Mesendoderm (in vitro differentiated cells): Measurements from ENCODE around the gene MED13.
"Not testable (repeated sequence)": the region's sequence is repeated elsewhere in the genome, so short reads cannot be mapped to it uniquely, and the experiment has no call there.

Source experiments
- DNase-seq: peaks from one replicate; pipeline ENCODE4 v3.0.0; 2013
- H2AK5ac ChIP-seq: 2 replicates; pipeline ENCODE4 v1.6.1; 2013; ENCODE audit warnings: low read length, inconsistent platforms
- H2BK120ac ChIP-seq: 2 replicates; pipeline ENCODE4 v1.6.1; 2013; ENCODE audit warnings: low read depth, mild to moderate bottlenecking, low read length, moderate library complexity, mixed read lengths
- H2BK15ac ChIP-seq: replicated peaks from 2 replicates; pipeline ENCODE4 v1.6.1; 2013; ENCODE audit warnings: low read depth, mild to moderate bottlenecking, moderate library complexity
- H2BK5ac ChIP-seq: 2 replicates; pipeline ENCODE4 v1.6.1; 2013; ENCODE audit warnings: low read length, inconsistent platforms
- H3K18ac ChIP-seq: 2 replicates; pipeline ENCODE4 v1.6.1; 2013; ENCODE audit warnings: mild to moderate bottlenecking, low read length, mixed read lengths
- H3K23ac ChIP-seq: one replicate; pipeline ENCODE4 v1.6.1; 2013; ENCODE audit warnings: low read length
- H3K27ac ChIP-seq: 2 replicates; pipeline ENCODE4 v1.5.1; 2013; ENCODE audit warnings: low read depth, mild to moderate bottlenecking, inconsistent platforms, low read length, moderate library complexity
- H3K27me3 ChIP-seq: 2 replicates; pipeline ENCODE4 v1.6.1; 2013; ENCODE audit warnings: low read length, control low read depth, mild to moderate bottlenecking, inconsistent platforms; ENCODE audit not compliant: insufficient read depth, poor library complexity
- H3K36me3 ChIP-seq: 2 replicates; pipeline ENCODE4 v1.6.1; 2013; ENCODE audit warnings: low read length, inconsistent platforms; ENCODE audit not compliant: control insufficient read depth, insufficient read depth
- H3K4ac ChIP-seq: one replicate; pipeline ENCODE4 v1.6.1; 2013; ENCODE audit warnings: low read depth, mild to moderate bottlenecking, low read length, moderate library complexity
- H3K4me1 ChIP-seq: 2 replicates; pipeline ENCODE4 v1.6.1; 2013; ENCODE audit warnings: low read depth, low read length, inconsistent platforms; ENCODE audit not compliant: control insufficient read depth
- H3K4me2 ChIP-seq: 2 replicates; pipeline ENCODE4 v1.6.1; 2013; ENCODE audit warnings: low read length
- H3K4me3 ChIP-seq: 2 replicates; pipeline ENCODE4 v1.5.1; 2013; ENCODE audit warnings: mild to moderate bottlenecking, low read length
- H3K56ac ChIP-seq: one replicate; pipeline ENCODE4 v1.6.1; 2013; ENCODE audit warnings: low read length
- H3K79me1 ChIP-seq: 2 replicates; pipeline ENCODE4 v1.6.1; 2013; ENCODE audit warnings: low read length, inconsistent platforms
- H3K79me2 ChIP-seq: 2 replicates; pipeline ENCODE4 v1.6.1; 2013; ENCODE audit warnings: mild to moderate bottlenecking, low read length; ENCODE audit not compliant: control insufficient read depth, insufficient read depth
- H3K9ac ChIP-seq: 2 replicates; pipeline ENCODE4 v1.6.1; 2013; ENCODE audit warnings: low read length, inconsistent platforms
- H4K5ac ChIP-seq: one replicate; pipeline ENCODE4 v1.6.1; 2013; ENCODE audit warnings: low read length
- H4K8ac ChIP-seq: one replicate; pipeline ENCODE4 v1.6.1; 2013; ENCODE audit warnings: low read depth, mild to moderate bottlenecking, control low read depth, low read length, moderate library complexity
- WGBS: extraction: QIAGEN DNeasy Blood & Tissue Kit; methylation state at CpG from one replicate; pipeline ENCODE4 v1.1.7; 2013; ENCODE audit warnings: low lambda C conversion rate, missing lambda C conversion rate; ENCODE audit not compliant: insufficient coverage; ENCODE audit errors: extremely low coverage; 5-methylcytosine and 5-hydroxymethylcytosine counted together

The MED13 gene

GRCh38 chr17:62017496-62017895 lies 47.6 kb downstream of the MED13 start:
- Histone ChIP-seq H3K56ac (no peak overlapping the region), H3K27me3 (no peaks in the 10 kb centered on the region), H3K79me2 (no peaks in the 10 kb centered on the region), H3K18ac (no peak overlapping the region), H3K4me2 (no peak overlapping the region), H2AK5ac (no peak overlapping the region), H3K36me3 (no peaks in the 10 kb centered on the region), H4K8ac (no peak overlapping the region), H3K79me1 (no peaks in the 10 kb centered on the region), H2BK120ac (no peak overlapping the region), H4K5ac (no peak overlapping the region), H3K9ac (no peak overlapping the region), H3K4ac (no peak overlapping the region), H3K23ac (no peak overlapping the region), H2BK15ac (no peak overlapping the region), H3K27ac (no peak overlapping the region), H2BK5ac (no peak overlapping the region), H3K4me3 (no peak overlapping the region), H3K4me1 (no peaks in the 10 kb centered on the region)
- DNase-seq, result no peak
- no CpG with 5 or more reads among the region's 1 CpG for WGBS

GRCh38 chr17:62014526-62014925 lies 50.6 kb downstream of the MED13 start:
- no peak overlapping the region for H4K5ac ChIP-seq
- H3K9ac ChIP-seq, result no peak overlapping the region
- no peak overlapping the region for H3K4me2 ChIP-seq
- H3K4me1 ChIP-seq, result no peaks in the 10 kb centered on the region
- H2BK120ac ChIP-seq, result no peak overlapping the region
- H3K27ac ChIP-seq, result no peak overlapping the region
- no peaks in the 10 kb centered on the region for H3K79me2 ChIP-seq
- H3K79me1 ChIP-seq, result peaks cover 3% of the 10 kb centered on the region
- H2BK15ac ChIP-seq, result no peak overlapping the region
- no peak overlapping the region for H2AK5ac ChIP-seq
- no CpG with 5 or more reads among the region's 1 CpG for WGBS
- no peak overlapping the region for H2BK5ac ChIP-seq
- no peak overlapping the region for H3K56ac ChIP-seq
- no peak overlapping the region for H3K23ac ChIP-seq
- no peak overlapping the region for H4K8ac ChIP-seq
- no peak overlapping the region for H3K4ac ChIP-seq
- H3K4me3 ChIP-seq, result no peak overlapping the region
- DNase-seq, result no peak
- H3K18ac ChIP-seq, result no peak overlapping the region
- peaks cover 6% of the 10 kb centered on the region for H3K36me3 ChIP-seq
- H3K27me3 ChIP-seq, result no peaks in the 10 kb centered on the region

DNA sequence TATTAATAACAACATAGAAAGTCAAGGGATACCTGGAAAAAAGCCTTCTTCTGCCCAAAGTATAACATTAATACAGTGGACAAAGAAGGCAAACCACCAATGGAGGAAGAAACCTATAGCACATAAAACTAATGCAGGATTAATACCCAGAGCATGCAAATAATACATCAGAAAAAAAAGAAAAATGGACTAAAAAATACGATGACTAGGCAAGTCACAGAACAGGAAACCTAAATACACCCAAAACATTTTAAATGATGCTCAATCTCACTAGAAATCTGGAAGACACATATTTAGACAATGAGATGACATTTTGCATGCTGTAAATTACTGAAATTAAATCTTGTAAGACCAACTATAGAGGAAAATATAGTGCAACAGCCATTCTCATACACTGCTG lies 55.9 kb downstream of the MED13 start:
- Histone ChIP-seq H3K9ac (no peak overlapping the region), H3K4me3 (no peak overlapping the region), H3K4me2 (no peak overlapping the region), H2BK120ac (no peak overlapping the region), H3K4ac (no peak overlapping the region), H3K36me3 (peaks cover 6% of the 10 kb centered on the region), H2BK15ac (no peak overlapping the region), H3K79me2 (peaks cover 4% of the 10 kb centered on the region), H3K56ac (no peak overlapping the region), H2BK5ac (no peak overlapping the region), H4K5ac (no peak overlapping the region), H2AK5ac (no peak overlapping the region), H3K79me1 (peaks cover 6% of the 10 kb centered on the region), H4K8ac (no peak overlapping the region), H3K4me1 (no peaks in the 10 kb centered on the region), H3K23ac (no peak overlapping the region), H3K18ac (no peak overlapping the region), H3K27me3 (no peaks in the 10 kb centered on the region), H3K27ac (no peak overlapping the region)
- WGBS, result no CpG with 5 or more reads among the region's 1 CpG
- no peak for DNase-seq

DNA sequence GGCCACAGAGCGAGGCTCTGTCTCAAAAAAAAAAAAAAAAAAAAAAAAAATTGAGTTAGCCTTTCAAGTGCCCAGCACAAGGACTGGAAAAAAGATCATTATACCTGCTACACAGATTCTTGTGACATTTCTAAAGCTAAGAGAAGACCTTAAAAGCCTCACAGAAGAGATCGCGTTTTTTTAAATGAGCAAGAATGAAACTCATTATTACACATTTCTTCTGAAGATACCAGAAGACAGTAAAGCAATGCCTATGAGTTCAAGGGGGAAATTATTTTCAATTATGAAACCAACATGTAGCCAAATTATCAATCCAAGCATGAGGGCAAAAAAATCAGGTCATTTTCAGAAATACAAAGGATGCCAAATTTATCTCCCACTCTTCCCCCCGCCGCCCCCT lies 56.8 kb downstream of the MED13 start:
- Histone ChIP-seq H2BK120ac (no peak overlapping the region), H3K79me1 (peaks cover 6% of the 10 kb centered on the region), H3K79me2 (peaks cover 4% of the 10 kb centered on the region), H3K56ac (no peak overlapping the region), H3K4me1 (no peaks in the 10 kb centered on the region), H2AK5ac (no peak overlapping the region), H3K18ac (no peak overlapping the region), H3K27me3 (no peaks in the 10 kb centered on the region), H3K9ac (no peak overlapping the region), H2BK15ac (no peak overlapping the region), H4K5ac (no peak overlapping the region), H3K36me3 (peaks cover 6% of the 10 kb centered on the region), H3K4ac (no peak overlapping the region), H4K8ac (no peak overlapping the region), H3K4me2 (no peak overlapping the region), H2BK5ac (no peak overlapping the region), H3K4me3 (no peak overlapping the region), H3K23ac (no peak overlapping the region), H3K27ac (no peak overlapping the region)
- WGBS, result no CpG with 5 or more reads among the region's 5 CpGs
- no peak for DNase-seq

GRCh38 chr17:62004388-62004787 lies 60.7 kb downstream of the MED13 start:
- Histone ChIP-seq H3K27me3 (no peaks in the 10 kb centered on the region), H3K23ac (no peak overlapping the region), H3K79me1 (peaks cover 2% of the 10 kb centered on the region), H4K5ac (no peak overlapping the region), H3K36me3 (no peaks in the 10 kb centered on the region), H3K4me2 (no peak overlapping the region), H3K4ac (no peak overlapping the region), H3K27ac (no peak overlapping the region), H3K9ac (no peak overlapping the region), H3K79me2 (peaks cover 3% of the 10 kb centered on the region), H4K8ac (no peak overlapping the region), H2BK120ac (no peak overlapping the region), H3K56ac (no peak overlapping the region), H3K18ac (no peak overlapping the region), H3K4me3 (no peak overlapping the region), H2BK15ac (no peak overlapping the region), H2AK5ac (no peak overlapping the region), H3K4me1 (no peaks in the 10 kb centered on the region), H2BK5ac (no peak overlapping the region)
- no peak for DNase-seq

DNA sequence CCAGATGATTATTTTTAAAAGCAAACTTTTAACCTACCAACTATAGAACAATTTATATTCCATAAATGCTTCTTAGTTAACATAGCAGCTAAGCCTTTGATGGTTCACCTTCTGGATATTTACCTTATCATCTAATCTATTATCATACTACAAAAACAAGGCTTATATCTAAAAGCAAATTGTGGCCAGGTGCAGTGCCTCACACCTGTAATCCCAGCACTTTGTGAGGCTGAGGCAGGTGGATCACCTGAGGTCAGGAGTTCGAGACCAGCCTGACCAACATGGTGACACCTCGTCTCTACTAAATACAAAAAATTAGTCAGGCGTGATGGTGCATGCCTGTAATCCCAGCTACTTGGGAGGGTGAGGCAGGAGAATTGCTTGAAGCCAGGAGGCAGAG lies 61.9 kb downstream of the MED13 start:
- H3K9ac ChIP-seq, H3K18ac ChIP-seq, H3K36me3 ChIP-seq, H2BK15ac ChIP-seq, H3K27me3 ChIP-seq, H3K4me3 ChIP-seq, DNase-seq, H3K56ac ChIP-seq, H3K4ac ChIP-seq, H2BK120ac ChIP-seq, H3K27ac ChIP-seq, H4K8ac ChIP-seq, H3K4me2 ChIP-seq, H2AK5ac ChIP-seq, H3K4me1 ChIP-seq, H3K23ac ChIP-seq, H2BK5ac ChIP-seq, H3K79me2 ChIP-seq, H3K79me1 ChIP-seq, H4K5ac ChIP-seq: not testable (repeated sequence)
- no CpG with 5 or more reads among the region's 3 CpGs for WGBS
